GM18502 (cell line): ENCODE data around the gene MYBPC2.
"Not testable (repeated sequence)": the region's sequence is repeated elsewhere in the genome, so short reads cannot be mapped to it uniquely, and the experiment has no call there.

Source experiments
- ATAC-seq: cut with Tn5 transposase; IDR thresholded peaks from one replicate; pipeline ENCODE4 v1.9.1; 2021; ENCODE audit warnings: mild to moderate bottlenecking; ENCODE audit not compliant: unreplicated experiment, poor library complexity

The MYBPC2 gene

GRCh38 chr19:50425581-50425980 is 7.1 kb upstream of the MYBPC2 start:
- no peak for ATAC-seq

- ATAC-seq: no peak
These were observed 5.3 kb upstream of the MYBPC2 start for GRCh38 chr19:50427318-50427925.

- no peak for ATAC-seq
These were observed 4.7 kb upstream of the MYBPC2 start for GRCh38 chr19:50427997-50428425.

- no peak for ATAC-seq
These were observed 3.8 kb upstream of the MYBPC2 start for GRCh38 chr19:50428772-50429463.

- no peak for ATAC-seq
These were observed 1.8 kb upstream of the MYBPC2 start for GRCh38 chr19:50430888-50431342.

GRCh38 chr19:50431343-50432220 is 1.1 kb upstream of the MYBPC2 start:
- peak; percentile 79 for ATAC-seq

- no peak for ATAC-seq
These were observed 799 bp downstream of the MYBPC2 start for GRCh38 chr19:50433201-50434180.

GRCh38 chr19:50434525-50434924 is 1.8 kb downstream of the MYBPC2 start:
- no peak for ATAC-seq

- no peak for ATAC-seq
These were observed 2.5 kb downstream of the MYBPC2 start for GRCh38 chr19:50435221-50435620.

- no peak for ATAC-seq
These were observed 2.9 kb downstream of the MYBPC2 start for GRCh38 chr19:50435627-50436026.

- no peak for ATAC-seq
These were observed 5.3 kb downstream of the MYBPC2 start for GRCh38 chr19:50437862-50438449.

- ATAC-seq: not testable (repeated sequence)
These were observed 6.4 kb downstream of the MYBPC2 start for GRCh38 chr19:50439130-50439529.

- no peak for ATAC-seq
These were observed 11.4 kb downstream of the MYBPC2 start for GRCh38 chr19:50444059-50444458.

GRCh38 chr19:50447053-50447452 is 14.4 kb downstream of the MYBPC2 start:
- no peak for ATAC-seq

- ATAC-seq: no peak
These were observed 15.1 kb downstream of the MYBPC2 start for GRCh38 chr19:50447750-50448149.

GRCh38 chr19:50449236-50449899 is 16.7 kb downstream of the MYBPC2 start:
- ATAC-seq: no peak

GRCh38 chr19:50450369-50451222 is 17.9 kb downstream of the MYBPC2 start:
- ATAC-seq: no peak

GRCh38 chr19:50451223-50451534 is 18.5 kb downstream of the MYBPC2 start:
- no peak for ATAC-seq
